Adrenal gland (tissue), 12 donors: Measurements from ENCODE around the gene CD59. TPM values are rescaled to one million over a fixed set of nuclear protein-coding genes. Genes with fewer than 3 reads are reported as not detected.

Source experiments
- DNase-seq, 7 donors: peaks; one replicate each; pipeline ENCODE4 v3.0.0-alpha.2; 2019 to 2020
- H3K27ac ChIP-seq, 5 donors: fragments of 200-600 bp; sonication (generic) in 4 of 5; 1 replicate in 3 of 5; 2 replicates in 2 of 5; pipeline versions ENCODE4 v1.5.1 to v1.8.0; 2016 to 2020; ENCODE audit warnings: mild to moderate bottlenecking in 1 of 5
- H3K27me3 ChIP-seq: fragments of 200-600 bp; 2 replicates; pipeline ENCODE4 v1.8.0; 2021
- H3K36me3 ChIP-seq, 2 donors: fragments of 200-600 bp; replicated peaks in 1 of 2; 1 replicate in 1 of 2; 2 replicates in 1 of 2; pipeline versions ENCODE4 v1.5.1 to v1.8.0; 2018 to 2022
- H3K4me1 ChIP-seq, 2 donors: fragments of 200-600 bp; replicated peaks in 1 of 2; 1 replicate in 1 of 2; 2 replicates in 1 of 2; pipeline versions ENCODE4 v1.5.1 to v1.8.0; 2018 to 2021
- H3K4me3 ChIP-seq, 4 donors: fragments of 200-600 bp; sonication (generic) in 3 of 4; one replicate each; pipeline ENCODE4 v1.5.1; 2016 to 2018
- H3K9me3 ChIP-seq, 3 donors: fragments of 200-600 bp; sonication (generic) in 1 of 3; replicated peaks in 1 of 3; 1 replicate in 2 of 3; 2 replicates in 1 of 3; pipeline versions ENCODE4 v1.5.1 to v1.8.0; 2016 to 2021
- POLR2A ChIP-seq, 2 donors: fragments of 450-650 bp; IDR thresholded peaks; one replicate each; pipeline ENCODE4 v1.6.1; 2017; ENCODE audit warnings: antibody characterized with exemption in 2 of 2, mild to moderate bottlenecking in 2 of 2, moderate library complexity in 1 of 2
- WGBS, 4 donors: extraction: QIAGEN DNeasy Blood & Tissue Kit in 2 of 4; methylation state at CpG; one replicate each; pipeline versions ENCODE4 v1.1.5 to v1.1.7; 2013 to 2017; 5-methylcytosine and 5-hydroxymethylcytosine counted together
- intact Hi-C, 2 donors: fragments of 100-400 bp; cut with DNase I; formaldehyde crosslinking; loops; one replicate each; pipeline versions ENCODE4 v1.14.1 to v1.15.0; 2022 to 2023
- polyA plus RNA-seq, 3 donors: library from polyadenylated mRNA; stranded (reverse); fragments of 200-250 nt in 2 of 3; fragments of 350-450 nt in 1 of 3; fragmentation: Illumina TruSeq in 1 of 3; extraction: RNeasy Lipid Tissue Mini Kit (QIAGEN cat#74804) in 1 of 3; gene quantifications; one replicate each; pipeline ENCODE4 v1.2.3, GENCODE V29; 2013 to 2014
- total RNA-seq, 9 donors: library from RNA; depleted of rRNA in 4 of 9; stranded (reverse); fragments of >200 nt in 4 of 9; fragments of 120-200 nt in 1 of 9; fragmentation: NEBNext Ultra II Directional in 1 of 9; extraction: Animal tissue kit (Norgen Biotek cat#: 25700) in 1 of 9; gene quantifications; one replicate each; pipeline versions ENCODE4 v1.1.0 to v1.2.4, GENCODE V29; 2013 to 2023
- TF ChIP-seq, protein P1 (sequence below), 6 experiments: fragments of 450-650 bp in 4 of 6; fragments of 200-600 bp in 2 of 6; sonication (generic) in 1 of 6; IDR thresholded peaks; 1 replicate in 5 of 6; 2 replicates in 1 of 6; pipeline versions ENCODE4 v1.5.1 to v1.8.0; 2016 to 2021; ENCODE audit warnings: antibody characterized with exemption in 6 of 6, mild to moderate bottlenecking in 2 of 6, moderate library complexity in 1 of 6
- donor health status: healthy with polysubstance abuse.
- donor health status: Bipolar disorder and iron deficiency.
- donor health status: DM: yes; HTN: yes; CAD: no.
- donor health status: DM: no; HTN: no; CAD: no.
- donor health status: DM: no; HTN: no; CAD: no.
- donor health status: DM: yes; HTN: yes; CAD: no.

CD59 gene
- total and polyA plus RNA-seq, 12 donors, result 59.5 to 562 (median 405) TPM

DNA sequence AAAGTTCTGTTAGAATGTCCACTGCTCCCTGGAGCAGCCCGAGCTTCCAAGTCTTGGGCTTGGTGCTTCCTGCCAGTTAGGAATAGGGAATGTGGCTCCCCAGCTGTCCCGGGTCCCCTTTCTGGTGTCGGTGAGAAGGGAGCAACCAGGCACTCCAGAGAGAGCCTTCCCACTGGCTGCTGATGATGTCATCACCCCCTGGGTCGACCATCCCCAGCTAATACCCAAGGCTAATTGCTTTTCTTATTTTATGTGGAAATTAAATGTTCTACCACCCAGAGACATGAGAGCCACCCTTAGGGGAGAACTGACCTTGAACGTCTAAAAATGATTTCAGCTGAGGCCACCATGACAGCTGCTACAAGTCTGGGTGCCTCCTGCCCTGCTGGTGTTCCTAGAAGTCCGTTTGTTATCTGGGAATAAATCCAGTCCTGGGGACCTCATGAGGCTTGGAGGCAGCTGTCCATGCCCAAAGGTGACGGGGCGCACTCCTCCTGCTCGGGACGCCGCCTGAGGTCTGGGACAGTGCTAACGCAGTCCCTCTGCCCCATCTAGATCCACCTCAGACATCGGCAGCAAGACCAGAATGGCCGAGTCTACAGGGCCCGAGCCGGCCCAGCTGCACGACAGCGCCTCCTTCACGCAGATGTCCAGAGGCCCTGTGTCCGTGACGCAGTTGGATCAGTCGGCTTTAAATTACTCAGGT, 77.9 kb downstream of the CD59 start:
- WGBS, 4 donors, result 83 to 86% (median 85%) methylated on average over 17 to 22 of the region's 22 CpGs
- no peaks in the 10 kb centered on the region for H3K36me3 ChIP-seq
- no peaks in the 10 kb centered on the region for H3K27me3 ChIP-seq
- no peak for TF ChIP-seq POLR2A (IDR thresholded peaks at IDR 0.05)
- TF ChIP-seq, protein P1, sequence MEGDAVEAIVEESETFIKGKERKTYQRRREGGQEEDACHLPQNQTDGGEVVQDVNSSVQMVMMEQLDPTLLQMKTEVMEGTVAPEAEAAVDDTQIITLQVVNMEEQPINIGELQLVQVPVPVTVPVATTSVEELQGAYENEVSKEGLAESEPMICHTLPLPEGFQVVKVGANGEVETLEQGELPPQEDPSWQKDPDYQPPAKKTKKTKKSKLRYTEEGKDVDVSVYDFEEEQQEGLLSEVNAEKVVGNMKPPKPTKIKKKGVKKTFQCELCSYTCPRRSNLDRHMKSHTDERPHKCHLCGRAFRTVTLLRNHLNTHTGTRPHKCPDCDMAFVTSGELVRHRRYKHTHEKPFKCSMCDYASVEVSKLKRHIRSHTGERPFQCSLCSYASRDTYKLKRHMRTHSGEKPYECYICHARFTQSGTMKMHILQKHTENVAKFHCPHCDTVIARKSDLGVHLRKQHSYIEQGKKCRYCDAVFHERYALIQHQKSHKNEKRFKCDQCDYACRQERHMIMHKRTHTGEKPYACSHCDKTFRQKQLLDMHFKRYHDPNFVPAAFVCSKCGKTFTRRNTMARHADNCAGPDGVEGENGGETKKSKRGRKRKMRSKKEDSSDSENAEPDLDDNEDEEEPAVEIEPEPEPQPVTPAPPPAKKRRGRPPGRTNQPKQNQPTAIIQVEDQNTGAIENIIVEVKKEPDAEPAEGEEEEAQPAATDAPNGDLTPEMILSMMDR (IDR thresholded peaks at IDR 0.05), result no peak
- intact Hi-C loops, result no loop called here
- H3K4me3 ChIP-seq, result no peak overlapping the region
- DNase-seq, result no peak
- no peaks in the 10 kb centered on the region for H3K4me1 ChIP-seq
- H3K9me3 ChIP-seq, result no peaks in the 10 kb centered on the region
- H3K27ac ChIP-seq, result no peak overlapping the region

DNA sequence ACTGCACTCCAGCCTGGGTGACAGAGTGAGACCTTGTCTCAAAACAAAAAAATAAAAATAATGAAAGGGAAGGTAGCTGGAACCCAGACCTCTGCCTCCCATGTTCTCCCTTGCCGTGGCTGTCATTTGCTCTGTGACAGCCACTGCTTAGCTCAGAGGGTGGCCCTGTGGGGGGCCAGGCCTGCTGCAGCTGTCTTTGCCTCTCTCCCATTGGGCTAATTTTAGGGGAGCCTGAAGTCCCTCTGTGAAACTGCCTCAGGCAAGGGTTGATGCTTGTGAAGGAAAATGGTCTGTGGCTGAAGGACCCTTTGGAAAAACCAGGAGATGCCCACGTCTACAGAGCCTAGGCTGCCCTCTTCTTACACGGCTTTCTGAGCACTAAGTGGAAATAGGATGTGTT, 78.5 kb downstream of the CD59 start:
- Histone ChIP-seq H3K4me3 (no peak overlapping the region), H3K4me1 (no peaks in the 10 kb centered on the region), H3K27me3 (no peaks in the 10 kb centered on the region), H3K27ac (no peak overlapping the region), H3K36me3 (no peaks in the 10 kb centered on the region), H3K9me3 (no peaks in the 10 kb centered on the region)
- intact Hi-C loops, result no loop called here
- DNase-seq, result peak in 1 of 7 donors; percentile 6
- WGBS, 4 donors, result 71 to 88% (median 80%) methylated on average over 3 of the region's 3 CpGs
- no peak for TF ChIP-seq POLR2A (IDR thresholded peaks at IDR 0.05)
- TF ChIP-seq, protein P1 (IDR thresholded peaks at IDR 0.05), result no peak

DNA sequence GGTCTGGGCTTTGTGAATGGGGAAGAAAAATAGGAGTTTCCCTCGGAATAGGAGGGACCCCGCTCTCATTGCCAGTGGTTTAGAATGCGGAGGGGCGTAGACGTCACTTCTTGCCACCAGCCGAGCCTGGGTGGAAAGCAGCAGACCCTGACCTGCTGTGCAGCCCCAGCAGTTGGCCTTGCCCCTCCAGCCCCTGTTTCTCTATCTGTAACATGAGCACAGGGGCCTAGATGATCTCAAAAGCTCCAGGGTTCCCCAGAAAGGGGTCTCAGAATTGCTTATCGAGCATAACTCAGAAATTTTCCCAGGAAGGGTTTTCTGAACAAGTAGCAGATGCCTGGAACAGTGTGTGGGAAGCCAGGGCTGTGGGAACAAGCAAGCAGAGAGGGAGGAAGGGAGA, 79.5 kb downstream of the CD59 start:
- intact Hi-C loops, result no loop called here
- Histone ChIP-seq H3K4me3 (no peak overlapping the region), H3K27me3 (no peaks in the 10 kb centered on the region), H3K27ac (no peak overlapping the region), H3K4me1 (no peaks in the 10 kb centered on the region), H3K36me3 (no peaks in the 10 kb centered on the region), H3K9me3 (no peaks in the 10 kb centered on the region)
- no peak for TF ChIP-seq POLR2A (IDR thresholded peaks at IDR 0.05)
- TF ChIP-seq, protein P1 (IDR thresholded peaks at IDR 0.05), result no peak
- WGBS, 4 donors, result 87 to 95% (median 91%) methylated on average over 7 of the region's 7 CpGs
- DNase-seq, result peak in 1 of 7 donors; percentile 28

DNA sequence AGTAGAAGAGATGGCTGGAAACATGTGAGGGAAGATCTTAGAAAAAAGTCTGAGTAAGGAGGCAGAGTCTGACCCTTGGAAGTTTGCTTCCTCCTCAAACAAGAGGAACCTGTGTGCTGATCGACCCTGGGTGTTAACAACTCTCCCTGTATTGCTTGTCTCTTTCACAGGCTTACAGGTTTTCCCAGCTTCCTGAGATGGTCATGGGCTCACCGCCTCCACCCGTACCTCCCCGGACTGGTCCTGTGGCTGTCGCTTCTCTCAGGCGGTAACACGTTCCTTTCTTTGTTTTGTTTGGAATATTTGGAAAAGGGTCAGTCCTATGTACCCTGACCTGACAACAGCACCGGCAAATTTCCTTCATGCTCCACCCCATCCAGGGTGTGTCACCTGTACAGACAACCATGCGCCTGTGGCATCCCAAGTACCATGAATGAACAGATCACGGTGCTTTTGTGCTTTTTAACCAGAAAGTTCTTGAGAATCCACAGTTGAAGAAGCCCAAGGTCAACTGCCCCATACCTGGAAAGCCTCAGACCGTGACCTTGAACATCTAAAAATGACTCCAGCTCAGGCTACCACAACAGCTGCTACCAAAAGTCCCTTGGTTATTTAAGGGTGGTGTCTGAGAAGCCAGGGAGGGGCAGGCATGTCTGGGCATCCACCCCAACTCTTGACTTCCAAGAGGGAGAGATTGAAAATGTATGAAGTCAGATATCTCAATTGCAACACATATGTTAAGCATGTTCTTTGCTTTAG, 80.2 kb downstream of the CD59 start:
- intact Hi-C loops, result no loop called here
- Histone ChIP-seq H3K4me1 (no peaks in the 10 kb centered on the region), H3K9me3 (no peaks in the 10 kb centered on the region), H3K4me3 (no peak overlapping the region), H3K27me3 (no peaks in the 10 kb centered on the region), H3K27ac (no peak overlapping the region), H3K36me3 (no peaks in the 10 kb centered on the region)
- 81 to 89% (median 87%) methylated on average over 11 of the region's 11 CpGs for WGBS, 4 donors
- peak in 1 of 7 donors; percentile 18 for DNase-seq
- TF ChIP-seq POLR2A (IDR thresholded peaks at IDR 0.05), result no peak
- TF ChIP-seq, protein P1 (IDR thresholded peaks at IDR 0.05), result no peak
